GM06990 (cell line): ENCODE results near the gene CALHM6.

Experiments
- DNase-seq: peaks from one replicate; pipeline ENCODE4 v3.0.0-alpha.2; 2011; ENCODE audit not compliant: insufficient read length; ENCODE audit errors: extremely low read depth
- H3K27me3 ChIP-seq: replicated peaks from 2 replicates; pipeline ENCODE4 v1.6.0; 2011; ENCODE audit warnings: low read length; ENCODE audit not compliant: control insufficient read depth, insufficient read depth
- H3K36me3 ChIP-seq: 2 replicates; pipeline ENCODE4 v1.5.1; 2011; ENCODE audit warnings: low read length; ENCODE audit not compliant: control insufficient read depth, insufficient read depth
- H3K4me3 ChIP-seq: replicated peaks from 2 replicates; pipeline ENCODE4 v1.5.1; 2011; ENCODE audit warnings: low read depth, mild to moderate bottlenecking, control low read depth, low read length
- CTCF ChIP-seq: IDR thresholded peaks from 2 replicates; pipeline ENCODE4 v1.5.1; 2011; ENCODE audit warnings: low read length, control low read depth, mild to moderate bottlenecking, inconsistent platforms; ENCODE audit not compliant: insufficient read depth, poor library complexity, severe bottlenecking

The CALHM6 gene

GRCh38 chr6:116451916-116452315 lies 9.3 kb upstream of the CALHM6 start:
- TF ChIP-seq CTCF = no peak
- Histone ChIP-seq H3K4me3 (no peak overlapping the region), H3K27me3 (no peaks in the 10 kb centered on the region), H3K36me3 (no peaks in the 10 kb centered on the region)
- no peak for DNase-seq

GRCh38 chr6:116452531-116452930 lies 8.6 kb upstream of the CALHM6 start:
- Histone ChIP-seq H3K4me3 (no peak overlapping the region), H3K36me3 (no peaks in the 10 kb centered on the region), H3K27me3 (no peaks in the 10 kb centered on the region)
- TF ChIP-seq CTCF = no peak
- DNase-seq = no peak

- no peak overlapping the region for H3K4me3 ChIP-seq
- H3K27me3 ChIP-seq = no peaks in the 10 kb centered on the region
- no peaks in the 10 kb centered on the region for H3K36me3 ChIP-seq
- DNase-seq = no peak
- no peak for TF ChIP-seq CTCF
Measured at GRCh38 chr6:116456106-116456505, 5.1 kb upstream of the CALHM6 start.

GRCh38 chr6:116456927-116457326 lies 4.2 kb upstream of the CALHM6 start:
- no peak for TF ChIP-seq CTCF
- Histone ChIP-seq H3K27me3 (no peaks in the 10 kb centered on the region), H3K4me3 (no peak overlapping the region), H3K36me3 (no peaks in the 10 kb centered on the region)
- no peak for DNase-seq

GRCh38 chr6:116458264-116458663 lies 2.9 kb upstream of the CALHM6 start:
- DNase-seq = no peak
- Histone ChIP-seq H3K36me3 (no peaks in the 10 kb centered on the region), H3K4me3 (no peak overlapping the region), H3K27me3 (no peaks in the 10 kb centered on the region)
- no peak for TF ChIP-seq CTCF

GRCh38 chr6:116459927-116460326 lies 1.2 kb upstream of the CALHM6 start:
- Histone ChIP-seq H3K36me3 (no peaks in the 10 kb centered on the region), H3K4me3 (no peak overlapping the region), H3K27me3 (no peaks in the 10 kb centered on the region)
- DNase-seq = no peak
- no peak for TF ChIP-seq CTCF
